ENCODE measurements around the gene CHAMP1. TPM values are rescaled to one million over a fixed set of nuclear protein-coding genes. Genes with fewer than 3 reads are reported as not detected.

CHAMP1 gene
- total and polyA plus RNA-seq, 2 of the 13 experiments (the other 11 are each of a cell fraction or from before 2014, with no cell fraction given), result 8.4 to 9.7 TPM

GRCh38 chr13:114282041-114282670 lies 32.1 kb upstream of the CHAMP1 start (continued):
- TF ChIP-seq ZBTB43 (CRISPR knock-in tag; conservative IDR thresholded peaks at IDR 0.05) (no peak), TGIF2 (CRISPR knock-in tag; IDR thresholded peaks at IDR 0.05) (no peak), MTERF4 (CRISPR knock-in tag; IDR thresholded peaks at IDR 0.05) (0 out of 2 replicates have a peak, but pooled peaks have one; percentile 31), EZH2 (conservative IDR thresholded peaks at IDR 0.05; ENCODE audit: low read depth, low read length) (no peak), SRY (CRISPR knock-in tag; IDR thresholded peaks at IDR 0.05) (0 out of 2 replicates have a peak, but pooled peaks have one; percentile 35), ZNF335 (CRISPR knock-in tag; IDR thresholded peaks at IDR 0.05) (peak; percentile 93), ZBTB46 (CRISPR knock-in tag; IDR thresholded peaks at IDR 0.05; ENCODE audit: borderline replicate concordance) (no peak), KLF9 (CRISPR knock-in tag; IDR thresholded peaks at IDR 0.05; ENCODE audit: low read depth) (no peak), MED8 (CRISPR knock-in tag; IDR thresholded peaks at IDR 0.05; ENCODE audit: insufficient replicate concordance) (no peak), ZNF574 (CRISPR knock-in tag; IDR thresholded peaks at IDR 0.05) (peak; percentile 7; the same call in 1 of the 2 replicates), NCOA2 (CRISPR knock-in tag; IDR thresholded peaks at IDR 0.05) (no peak), MLX (CRISPR knock-in tag; IDR thresholded peaks at IDR 0.05) (no peak), ZFP82 (CRISPR knock-in tag; IDR thresholded peaks at IDR 0.05; ENCODE audit: borderline replicate concordance) (peak; percentile 68; the same call in 1 of the 2 replicates), PAX8 (CRISPR knock-in tag; IDR thresholded peaks at IDR 0.05; ENCODE audit: borderline replicate concordance) (no peak), ZNF792 (CRISPR knock-in tag; IDR thresholded peaks at IDR 0.05) (no peak), SIX4 (CRISPR knock-in tag; IDR thresholded peaks at IDR 0.05) (no peak), HMGXB4 (CRISPR knock-in tag; IDR thresholded peaks at IDR 0.05; ENCODE audit: borderline replicate concordance in 1 of 2, low read depth in 1 of 2) (peak in 1 of 2 experiments; percentile 61; a peak in 1 of 4 replicates), ZNF746 (CRISPR knock-in tag; IDR thresholded peaks at IDR 0.05) (peak; percentile 64; the same call in 1 of the 2 replicates), BCL3 (CRISPR knock-in tag; IDR thresholded peaks at IDR 0.05) (no peak)
